Stomach (tissue), 9 donors: ENCODE results near the gene TCP11. TPM values are rescaled to one million over a fixed set of nuclear protein-coding genes. Genes with fewer than 3 reads are reported as not detected.

Source experiments
- DNase-seq, 2 donors: peaks; one replicate each; pipeline versions ENCODE4 v3.0.0 to v3.0.0-alpha.2; 2013 to 2019
- H3K27ac ChIP-seq, 5 donors: fragments of 200-600 bp in 4 of 5; sonication (generic) in 4 of 5; one replicate each; pipeline ENCODE4 v1.5.1; 2013 to 2019; ENCODE audit warnings: mild to moderate bottlenecking in 1 of 5, moderate library complexity in 1 of 5
- H3K27me3 ChIP-seq, 3 donors: fragments of 200-600 bp; sonication (generic); one replicate each; pipeline ENCODE4 v1.5.1; 2017 to 2019; ENCODE audit warnings: mixed run types in 1 of 3
- H3K36me3 ChIP-seq, 4 donors: fragments of 200-600 bp; sonication (generic); 1 replicate in 3 of 4; 2 replicates in 1 of 4; pipeline ENCODE4 v1.5.1; 2016 to 2019
- H3K4me1 ChIP-seq, 4 donors: fragments of 200-600 bp; sonication (generic); one replicate each; pipeline ENCODE4 v1.5.1; 2016 to 2019
- H3K4me3 ChIP-seq, 4 donors: fragments of 200-600 bp; sonication (generic) in 3 of 4; one replicate each; pipeline ENCODE4 v1.5.1; 2016 to 2019; ENCODE audit warnings: mild to moderate bottlenecking in 1 of 4
- H3K9me3 ChIP-seq, 4 donors: fragments of 200-600 bp; sonication (generic); one replicate each; pipeline ENCODE4 v1.5.1; 2016 to 2019
- EP300 ChIP-seq: sonication (generic); formaldehyde crosslinking; IDR thresholded peaks from one replicate; pipeline ENCODE4 v1.6.1; 2017; ENCODE audit warnings: antibody characterized with exemption
- POLR2A ChIP-seq, 4 donors: fragments of 450-650 bp; IDR thresholded peaks; one replicate each; pipeline ENCODE4 v1.6.1; 2016; ENCODE audit warnings: antibody characterized with exemption in 4 of 4, control low read depth in 2 of 4, mild to moderate bottlenecking in 1 of 4, moderate library complexity in 1 of 4
- POLR2AphosphoS5 ChIP-seq, 3 donors: sonication (generic); formaldehyde crosslinking; IDR thresholded peaks; one replicate each; pipeline ENCODE4 v1.6.1; 2016; ENCODE audit warnings: antibody characterized with exemption in 3 of 3
- WGBS, 5 donors: extraction: QIAGEN DNeasy Blood & Tissue Kit in 3 of 5; methylation state at CpG; one replicate each; pipeline versions ENCODE4 v1.1.5 to v1.1.7; 2013 to 2018; 5-methylcytosine and 5-hydroxymethylcytosine counted together
- intact Hi-C: fragments of 100-400 bp; cut with DNase I; formaldehyde crosslinking; loops from one replicate; pipeline ENCODE4 v1.15.1; 2023; ENCODE audit warnings: low total_unique reads
- polyA plus RNA-seq, 3 donors: library from polyadenylated mRNA; stranded (reverse); fragments of 200-250 nt; gene quantifications; one replicate each; pipeline ENCODE4 v1.2.3, GENCODE V29; 2013
- total RNA-seq, 5 donors: library from RNA; depleted of rRNA; stranded (reverse); fragments of >200 nt; gene quantifications; one replicate each; pipeline versions ENCODE4 v1.1.0 to v1.2.3, GENCODE V29; 2014 to 2016
- TF ChIP-seq, protein P1 (sequence below), 7 experiments: fragments of 450-650 bp in 4 of 7; fragments of 200-600 bp in 3 of 7; sonication (generic) in 3 of 7; IDR thresholded peaks; one replicate each; pipeline ENCODE4 v1.5.1; 2016 to 2019; ENCODE audit warnings: antibody characterized with exemption in 7 of 7, control low read depth in 2 of 7, mild to moderate bottlenecking in 1 of 7
- donor health status: healthy with polysubstance abuse.
- donor health status: Bipolar disorder and iron deficiency.
- donor health status: healthy.

Gene TCP11
- total and polyA plus RNA-seq, 8 donors: 0.25 to 0.73 TPM; not detected in 6

DNA sequence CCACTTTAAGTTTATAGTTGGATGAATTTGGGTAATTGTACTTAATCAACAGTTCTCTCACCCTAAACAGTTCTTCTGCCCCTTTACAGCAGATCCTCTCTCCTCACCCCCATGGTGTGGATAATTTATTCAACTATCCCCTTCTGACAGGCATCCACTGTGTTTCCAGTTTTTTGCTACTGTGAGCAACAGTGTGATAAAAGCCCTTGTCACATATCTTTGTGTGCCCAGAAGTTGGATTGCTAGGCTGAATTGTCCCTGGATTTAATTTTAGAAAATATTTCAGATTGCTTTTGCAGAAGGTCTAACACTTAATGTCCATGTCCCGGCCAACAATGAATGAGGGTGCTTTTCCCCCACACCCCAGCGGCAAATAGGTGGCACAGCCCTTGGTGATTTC is 42.1 kb upstream of the TCP11 start:
- DNase-seq: no peak
- Histone ChIP-seq H3K4me1 (peaks cover 14 to 35% (median 26%) of the 10 kb centered on the region in 4 donors), H3K27ac (no peak overlapping the region), H3K27me3 (peaks cover 0 to 5% (median 0%) of the 10 kb centered on the region in 3 donors), H3K36me3 (no peaks in the 10 kb centered on the region), H3K4me3 (no peak overlapping the region), H3K9me3 (no peaks in the 10 kb centered on the region)
- intact Hi-C loops: no loop called here
- WGBS, 5 donors: 84 to 97% (median 93%) methylated on average over 2 of the region's 2 CpGs
- TF ChIP-seq POLR2AphosphoS5 (IDR thresholded peaks at IDR 0.05): no peak
- TF ChIP-seq POLR2A (IDR thresholded peaks at IDR 0.05): no peak
- TF ChIP-seq, protein P1, sequence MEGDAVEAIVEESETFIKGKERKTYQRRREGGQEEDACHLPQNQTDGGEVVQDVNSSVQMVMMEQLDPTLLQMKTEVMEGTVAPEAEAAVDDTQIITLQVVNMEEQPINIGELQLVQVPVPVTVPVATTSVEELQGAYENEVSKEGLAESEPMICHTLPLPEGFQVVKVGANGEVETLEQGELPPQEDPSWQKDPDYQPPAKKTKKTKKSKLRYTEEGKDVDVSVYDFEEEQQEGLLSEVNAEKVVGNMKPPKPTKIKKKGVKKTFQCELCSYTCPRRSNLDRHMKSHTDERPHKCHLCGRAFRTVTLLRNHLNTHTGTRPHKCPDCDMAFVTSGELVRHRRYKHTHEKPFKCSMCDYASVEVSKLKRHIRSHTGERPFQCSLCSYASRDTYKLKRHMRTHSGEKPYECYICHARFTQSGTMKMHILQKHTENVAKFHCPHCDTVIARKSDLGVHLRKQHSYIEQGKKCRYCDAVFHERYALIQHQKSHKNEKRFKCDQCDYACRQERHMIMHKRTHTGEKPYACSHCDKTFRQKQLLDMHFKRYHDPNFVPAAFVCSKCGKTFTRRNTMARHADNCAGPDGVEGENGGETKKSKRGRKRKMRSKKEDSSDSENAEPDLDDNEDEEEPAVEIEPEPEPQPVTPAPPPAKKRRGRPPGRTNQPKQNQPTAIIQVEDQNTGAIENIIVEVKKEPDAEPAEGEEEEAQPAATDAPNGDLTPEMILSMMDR (IDR thresholded peaks at IDR 0.05): no peak

DNA sequence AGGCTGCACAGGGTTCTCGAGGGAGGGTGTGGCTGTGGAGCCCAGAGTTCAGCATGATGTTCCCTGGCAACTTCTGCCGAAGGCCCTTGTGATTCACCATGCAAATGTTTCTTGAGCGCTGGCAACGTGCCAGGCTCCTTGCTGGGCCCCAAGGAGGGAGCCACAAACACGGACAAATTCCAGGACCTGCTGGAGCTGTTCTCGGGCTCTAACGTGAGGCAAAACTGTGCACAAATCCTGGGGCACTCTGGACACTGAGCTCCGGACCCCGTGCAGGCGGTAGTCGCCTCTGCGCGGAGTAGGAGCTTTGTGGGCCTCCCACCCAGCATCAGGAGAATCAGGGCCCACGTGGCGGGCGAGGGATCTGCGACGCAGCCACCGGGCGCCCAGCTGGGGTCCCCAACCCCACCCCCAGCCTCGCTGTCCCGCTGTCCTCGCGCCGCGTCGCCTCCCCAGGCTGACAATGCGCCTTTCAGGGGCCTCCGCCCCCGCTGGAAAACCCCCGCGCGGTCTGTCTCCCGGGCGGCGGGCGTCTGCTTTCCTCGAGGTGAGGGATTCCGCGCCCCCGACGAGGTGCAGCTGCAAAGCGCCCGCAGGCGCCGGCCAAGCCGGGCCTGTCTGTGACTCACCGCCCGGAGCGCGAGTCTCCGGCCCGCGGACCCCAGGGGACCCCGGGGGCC is 40.9 kb upstream of the TCP11 start:
- WGBS, 5 donors: 26 to 32% (median 28%) methylated on average over 28 to 55 of the region's 55 CpGs
- intact Hi-C loops: no loop called here
- no peaks in the 10 kb centered on the region for H3K9me3 ChIP-seq
- H3K4me1 ChIP-seq: peaks cover 14 to 35% (median 26%) of the 10 kb centered on the region in 4 donors
- TF ChIP-seq POLR2AphosphoS5 (IDR thresholded peaks at IDR 0.05) (no peak), EP300 (no peak), POLR2A (IDR thresholded peaks at IDR 0.05) (no peak)
- TF ChIP-seq, protein P1 (IDR thresholded peaks at IDR 0.05): no peak
- H3K36me3 ChIP-seq: no peaks in the 10 kb centered on the region
- H3K27me3 ChIP-seq: peaks cover 0 to 5% (median 0%) of the 10 kb centered on the region in 3 donors
- H3K4me3 ChIP-seq: peak overlapping the region in 2 of 4 donors; percentile 24 to 25
- peak overlapping the region in 1 of 5 donors; percentile 42 for H3K27ac ChIP-seq
- peak; percentile 45 to 82 for DNase-seq

DNA sequence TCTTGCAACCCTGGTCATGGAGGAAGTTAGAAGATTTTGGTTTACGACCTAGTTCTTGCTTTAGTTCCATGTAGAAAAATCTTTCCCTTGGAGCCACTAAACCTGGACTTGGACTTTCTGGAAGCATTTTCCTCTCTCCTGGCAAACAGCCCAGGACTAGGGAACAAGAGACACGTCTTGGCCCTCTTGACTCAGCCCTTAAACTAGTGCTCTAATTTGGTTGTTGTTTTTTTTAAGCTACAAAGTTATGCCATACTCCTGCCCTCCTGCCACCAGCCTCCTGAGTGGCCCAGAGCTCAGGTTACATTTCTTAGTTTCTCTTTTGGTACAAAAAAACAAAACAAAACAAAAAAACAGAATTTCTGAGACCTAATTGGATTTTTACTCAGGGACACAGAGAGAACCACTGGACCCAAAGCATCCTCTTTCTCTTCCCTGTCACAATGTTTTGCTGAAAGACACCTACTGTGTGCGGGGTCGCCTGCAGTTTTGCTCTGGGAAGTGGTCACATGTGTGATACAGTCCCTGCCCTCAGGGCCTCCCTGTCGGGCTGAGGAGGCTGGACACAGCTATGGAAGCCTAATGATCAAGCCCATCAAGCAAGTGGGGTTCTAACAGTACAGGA is 40.3 kb upstream of the TCP11 start:
- Histone ChIP-seq H3K9me3 (no peaks in the 10 kb centered on the region), H3K4me1 (peaks cover 14 to 35% (median 26%) of the 10 kb centered on the region in 4 donors), H3K36me3 (no peaks in the 10 kb centered on the region), H3K4me3 (no peak overlapping the region), H3K27me3 (peaks cover 0 to 5% (median 0%) of the 10 kb centered on the region in 3 donors), H3K27ac (peak overlapping the region in 3 of 5 donors; percentile 2 to 10 (median 3))
- WGBS, 5 donors: 49 to 67% (median 61%) methylated on average over 5 of the region's 5 CpGs
- no peak for TF ChIP-seq POLR2AphosphoS5 (IDR thresholded peaks at IDR 0.05)
- TF ChIP-seq, protein P1 (IDR thresholded peaks at IDR 0.05): no peak
- no peak for TF ChIP-seq EP300
- no peak for TF ChIP-seq POLR2A (IDR thresholded peaks at IDR 0.05)
- intact Hi-C loops: no loop called here
- peak in 1 of 2 donors; percentile 37 for DNase-seq

DNA sequence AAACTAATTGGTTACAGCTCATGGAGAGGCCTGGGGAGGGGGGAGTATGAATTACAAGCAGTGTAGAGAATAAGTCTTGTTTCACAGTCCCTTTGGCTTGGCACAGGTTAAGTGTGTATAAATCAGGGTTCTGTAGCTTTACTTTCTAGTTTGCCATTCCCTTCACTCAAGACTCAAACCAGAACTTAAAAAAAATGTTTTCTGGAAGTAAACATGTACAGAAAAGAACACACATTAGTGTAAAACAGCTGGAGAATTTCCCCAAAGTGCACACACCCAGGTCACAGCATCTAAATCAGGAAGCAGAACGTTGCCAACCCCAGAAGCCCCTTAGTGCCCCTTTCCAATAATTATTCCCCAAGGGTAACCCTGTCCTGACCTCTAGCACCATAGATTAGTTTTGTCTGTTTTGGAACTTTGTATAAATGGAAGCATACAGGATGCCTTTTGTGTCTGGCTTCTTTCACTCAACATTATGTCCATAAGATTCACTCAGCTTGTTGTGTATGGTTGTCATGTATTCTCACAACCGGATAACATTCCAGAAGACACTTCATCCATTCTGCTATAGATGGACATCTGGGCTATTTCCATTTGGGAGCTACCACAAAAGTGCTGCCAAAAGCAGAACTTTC is 38.9 kb upstream of the TCP11 start:
- Histone ChIP-seq H3K9me3 (no peaks in the 10 kb centered on the region), H3K4me3 (no peak overlapping the region), H3K27ac (no peak overlapping the region), H3K36me3 (no peaks in the 10 kb centered on the region), H3K27me3 (no peaks in the 10 kb centered on the region), H3K4me1 (peaks cover 14 to 28% (median 20%) of the 10 kb centered on the region in 4 donors)
- no peak for TF ChIP-seq EP300
- TF ChIP-seq, protein P1 (IDR thresholded peaks at IDR 0.05): no peak
- DNase-seq: no peak
- WGBS, 5 donors: 38 to 64% (median 56%) methylated on average over 2 of the region's 2 CpGs
- intact Hi-C loops: no loop called here
